Endothelial cell of umbilical vein (primary cell): ENCODE measurements around the gene NPTX1. TPM values are rescaled to one million over a fixed set of nuclear protein-coding genes. Genes with fewer than 3 reads are reported as not detected.

Experiments used
- BruUV-seq: library from RNA; stranded (reverse); fragments of 400-500 nt; replicated peaks from 2 replicates; lab custom pipeline; 2021; lab: Mats Ljungman, UMichigan
- CTCF ChIA-PET: fragments of 300-600, 350-600 bp; sonication (Branson Sonifier 250); formaldehyde crosslinking; loops from one replicate; lab custom pipeline; 2021; ENCODE audit warnings: antibody characterized with exemption, inconsistent platforms; lab: Charles Lee
- POLR2A ChIA-PET: fragments of 300-600, 350-600 bp; sonication (Branson Sonifier 250); formaldehyde crosslinking; loops from one replicate; lab custom pipeline; 2021; ENCODE audit warnings: antibody characterized with exemption, inconsistent platforms; lab: Charles Lee
- DNase-seq: peaks from one replicate; pipeline ENCODE4 v3.0.0-alpha.2; 2011; ENCODE audit warnings: low read depth, low spot score
- FAIRE-seq: peaks from 2 replicates; lab custom pipeline; 2011; peaks lifted over from hg19 to GRCh38; lab: Jason Lieb, UNC
- H2AFZ ChIP-seq: 2 replicates; pipeline ENCODE4 v1.6.0; 2012; ENCODE audit warnings: low read depth, low read length, control low read depth, inconsistent platforms
- H3K27ac ChIP-seq: 2 replicates; pipeline ENCODE4 v1.5.1; 2011; ENCODE audit warnings: low read depth, mild to moderate bottlenecking, control low read depth, low read length, moderate library complexity; ENCODE audit not compliant: insufficient read depth
- H3K27me3 ChIP-seq, 2 experiments: 2 replicates each; pipeline versions ENCODE4 v1.6.0 to v1.6.1; 2011; ENCODE audit warnings: low read length in 2 of 2, mixed read lengths in 1 of 2; ENCODE audit not compliant: control insufficient read depth in 2 of 2, insufficient read depth in 2 of 2
- H3K36me3 ChIP-seq, 2 experiments: 2 replicates in 1 of 2; 3 replicates in 1 of 2; pipeline ENCODE4 v1.5.1; 2011; ENCODE audit warnings: low read length in 2 of 2, mild to moderate bottlenecking in 1 of 2, moderate library complexity in 1 of 2; ENCODE audit not compliant: control insufficient read depth in 2 of 2, insufficient read depth in 2 of 2; ENCODE audit errors: extremely low read depth in 1 of 2
- H3K4me1 ChIP-seq: 3 replicates; pipeline ENCODE4 v1.5.1; 2011; ENCODE audit warnings: mild to moderate bottlenecking, low read length; ENCODE audit not compliant: control insufficient read depth, insufficient read depth; ENCODE audit errors: extremely low read depth
- H3K4me2 ChIP-seq: 2 replicates; pipeline ENCODE4 v1.6.1; 2011; ENCODE audit warnings: low read length, control low read depth, mixed read lengths; ENCODE audit not compliant: insufficient read depth
- H3K4me3 ChIP-seq, 3 experiments: fragments of 200-600 bp in 1 of 3; sonication (generic), shearing (Covaris generic) in 1 of 3; replicated peaks in 1 of 3; 2 replicates each; pipeline ENCODE4 v1.5.1; 2011 to 2016; ENCODE audit warnings: control low read depth in 3 of 3, low read length in 3 of 3, mild to moderate bottlenecking in 2 of 3, inconsistent platforms in 1 of 3, low read depth in 1 of 3, moderate library complexity in 1 of 3; ENCODE audit not compliant: insufficient read depth in 1 of 3
- H3K79me2 ChIP-seq: 2 replicates; pipeline ENCODE4 v1.6.0; 2012; ENCODE audit warnings: low read length, inconsistent platforms; ENCODE audit not compliant: control insufficient read depth, insufficient read depth
- H3K9ac ChIP-seq: replicated peaks from 2 replicates; pipeline ENCODE3; 2011; ENCODE audit warnings: low read length, control low read depth; ENCODE audit not compliant: insufficient read depth; ENCODE audit errors: extremely low read depth
- H3K9me1 ChIP-seq: replicated peaks from 3 replicates; pipeline ENCODE4 v1.6.0; 2011; ENCODE audit warnings: mild to moderate bottlenecking, low read length; ENCODE audit not compliant: control insufficient read depth, insufficient read depth; ENCODE audit errors: extremely low read depth
- H3K9me3 ChIP-seq: replicated peaks from 2 replicates; pipeline ENCODE4 v1.5.1; 2012; ENCODE audit warnings: low read length, inconsistent platforms; ENCODE audit not compliant: control insufficient read depth, insufficient read depth
- H4K20me1 ChIP-seq: replicated peaks from 2 replicates; pipeline ENCODE3; 2011; ENCODE audit warnings: mild to moderate bottlenecking, low read length; ENCODE audit not compliant: control insufficient read depth, insufficient read depth; ENCODE audit errors: extremely low read depth
- EZH2 ChIP-seq: IDR thresholded peaks from 2 replicates; pipeline ENCODE4 v1.6.1; 2012; ENCODE audit warnings: borderline replicate concordance, low read depth, mild to moderate bottlenecking, moderate library complexity, low read length, inconsistent platforms; ENCODE audit not compliant: severe bottlenecking
- GATA2 ChIP-seq: IDR thresholded peaks from 2 replicates; pipeline ENCODE4 v1.7.0; 2011; ENCODE audit warnings: low read depth, mild to moderate bottlenecking, moderate library complexity, mixed read lengths, low read length; ENCODE audit not compliant: insufficient read length, insufficient read depth
- JUN ChIP-seq: IDR thresholded peaks from 2 replicates; pipeline ENCODE4 v1.6.1; 2011; ENCODE audit warnings: borderline replicate concordance, low read depth; ENCODE audit not compliant: insufficient read length, insufficient read depth
- MYC ChIP-seq: IDR thresholded peaks from one replicate; pipeline ENCODE4 v1.6.1; 2011; ENCODE audit warnings: mild to moderate bottlenecking, low read depth, low read length
- POLR2A ChIP-seq: IDR thresholded peaks from 2 replicates; pipeline ENCODE4 v1.6.1; 2012; ENCODE audit warnings: low read depth, mild to moderate bottlenecking, control low read depth, low read length
- POLR2AphosphoS5 ChIP-seq: IDR thresholded peaks from 2 replicates; pipeline ENCODE4 v1.6.1; 2012; ENCODE audit warnings: low read depth, mild to moderate bottlenecking, control low read depth, low read length, moderate library complexity; ENCODE audit not compliant: insufficient read depth
- dilution Hi-C: fragments of 300-500 bp; cut with MboI; formaldehyde crosslinking; loops from one replicate; pipeline ENCODE4 v1.15.0; 2019; ENCODE audit warnings: low sequenced_read_pairs; ENCODE audit not compliant: extremely low pct_ligation_motif_present
- intact Hi-C: fragments of 100-400 bp; cut with micrococcal nuclease; formaldehyde crosslinking; loops from one replicate; pipeline ENCODE4 v1.10.0; 2022
- polyA plus RNA-seq, 4 experiments: library from polyadenylated mRNA; depleted of rRNA in 3 of 4; stranded (reverse) in 3 of 4; unstranded in 1 of 4; fragments of >200 nt; gene quantifications; 2 replicates each; pipeline versions ENCODE4 v1.2.1 to v1.2.3, GENCODE V29; 2011 to 2012; ENCODE audit warnings: missing spikeins in 1 of 4
- total RNA-seq: library from RNA; stranded (reverse); gene quantifications from 2 replicates; pipeline ENCODE4 v1.2.3, GENCODE V29; 2021
- TF ChIP-seq, protein P1 (sequence below), 2 donors: IDR thresholded peaks; 1 replicate in 1 of 2; 2 replicates in 1 of 2; pipeline ENCODE4 v1.5.1; 2011; ENCODE audit warnings: low read length in 2 of 2, mild to moderate bottlenecking in 2 of 2, moderate library complexity in 2 of 2, control low read depth in 1 of 2, inconsistent platforms in 1 of 2, low read depth in 1 of 2; ENCODE audit not compliant: insufficient read depth in 1 of 2; ENCODE audit errors: extremely low read depth in 1 of 2

The NPTX1 gene
- total and polyA plus RNA-seq, 2 donors (not counting 3 experiments of a cell fraction or from before 2014, with no cell fraction given) = 0.03 TPM; not detected in 1

DNA sequence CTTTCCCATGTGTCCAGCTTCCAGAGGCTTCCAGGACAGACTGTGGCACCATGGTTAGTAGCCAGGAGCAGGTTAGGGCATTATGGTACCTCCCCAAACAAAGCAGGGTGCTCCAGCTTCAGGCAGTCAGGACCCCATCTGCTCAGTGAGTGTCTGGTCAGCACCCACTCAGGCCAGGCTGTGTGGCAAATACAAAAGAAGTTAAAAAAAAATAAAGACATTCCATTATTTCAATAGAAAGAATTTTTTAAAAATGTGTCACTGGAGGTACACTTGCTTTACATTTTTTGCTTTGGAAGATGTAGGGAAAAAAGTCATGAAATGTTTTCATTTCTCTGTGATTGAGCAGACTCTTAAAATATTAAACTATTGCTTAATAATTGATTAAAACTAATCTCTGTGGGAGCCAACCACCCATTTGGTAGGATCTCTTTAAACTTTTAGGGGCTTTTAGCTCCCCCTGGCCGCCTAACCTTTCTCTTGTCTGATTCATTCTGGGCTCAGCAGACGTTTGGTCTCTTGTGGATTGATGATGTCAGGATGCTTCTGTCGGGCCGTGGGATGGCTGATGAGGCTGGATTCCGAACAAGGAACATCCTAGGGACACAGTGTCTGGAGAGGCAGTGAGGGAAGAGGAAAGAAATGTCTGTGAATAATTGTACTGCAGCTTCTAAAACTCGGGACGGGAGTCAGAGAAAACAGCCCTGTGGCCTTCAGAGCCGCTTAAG lies 28.4 kb upstream of the NPTX1 start:
- H3K4me2 ChIP-seq = no peak overlapping the region
- DNase-seq (no peak), FAIRE-seq (no peak)
- ChIA-PET CTCF (interaction anchor here (0.6 kb wide), 1 partner anchor 70 kb away, joined by 4 read pairs; no protein-coding TSS in a partner anchor), POLR2A (no interaction called here)
- no peak overlapping the region for H3K4me3 ChIP-seq
- H2AFZ ChIP-seq = no peak overlapping the region
- no peaks in the 10 kb centered on the region for H3K9me1 ChIP-seq
- no peak overlapping the region for H3K9ac ChIP-seq
- no TSS peak for BruUV-seq
- no peaks in the 10 kb centered on the region for H3K36me3 ChIP-seq
- no peaks in the 10 kb centered on the region for H3K4me1 ChIP-seq
- TF ChIP-seq, protein P1, sequence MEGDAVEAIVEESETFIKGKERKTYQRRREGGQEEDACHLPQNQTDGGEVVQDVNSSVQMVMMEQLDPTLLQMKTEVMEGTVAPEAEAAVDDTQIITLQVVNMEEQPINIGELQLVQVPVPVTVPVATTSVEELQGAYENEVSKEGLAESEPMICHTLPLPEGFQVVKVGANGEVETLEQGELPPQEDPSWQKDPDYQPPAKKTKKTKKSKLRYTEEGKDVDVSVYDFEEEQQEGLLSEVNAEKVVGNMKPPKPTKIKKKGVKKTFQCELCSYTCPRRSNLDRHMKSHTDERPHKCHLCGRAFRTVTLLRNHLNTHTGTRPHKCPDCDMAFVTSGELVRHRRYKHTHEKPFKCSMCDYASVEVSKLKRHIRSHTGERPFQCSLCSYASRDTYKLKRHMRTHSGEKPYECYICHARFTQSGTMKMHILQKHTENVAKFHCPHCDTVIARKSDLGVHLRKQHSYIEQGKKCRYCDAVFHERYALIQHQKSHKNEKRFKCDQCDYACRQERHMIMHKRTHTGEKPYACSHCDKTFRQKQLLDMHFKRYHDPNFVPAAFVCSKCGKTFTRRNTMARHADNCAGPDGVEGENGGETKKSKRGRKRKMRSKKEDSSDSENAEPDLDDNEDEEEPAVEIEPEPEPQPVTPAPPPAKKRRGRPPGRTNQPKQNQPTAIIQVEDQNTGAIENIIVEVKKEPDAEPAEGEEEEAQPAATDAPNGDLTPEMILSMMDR (IDR thresholded peaks at IDR 0.05; ENCODE audit: extremely low read depth in 1 of 2, insufficient read depth in 1 of 2, low read depth in 1 of 2, low read length in 2 of 2) = no peak
- TF ChIP-seq JUN = no peak
- no peak for TF ChIP-seq GATA2
- no peak for TF ChIP-seq MYC
- TF ChIP-seq POLR2AphosphoS5 = no peak
- no peak for TF ChIP-seq POLR2A
- no peak for TF ChIP-seq EZH2
- no peaks in the 10 kb centered on the region for H3K79me2 ChIP-seq
- H4K20me1 ChIP-seq = no peaks in the 10 kb centered on the region
- no peaks in the 10 kb centered on the region for H3K9me3 ChIP-seq
- dilution Hi-C loops = no loop called here
- peaks cover 3 to 9% of the 10 kb centered on the region in 2 experiments for H3K27me3 ChIP-seq
- intact Hi-C loops = no loop called here
- H3K27ac ChIP-seq = no peak overlapping the region
